Kasumi-1 (cell line): Measurements from ENCODE around the gene PCDHA6.
"Not testable (repeated sequence)": the region's sequence is repeated elsewhere in the genome, so short reads cannot be mapped to it uniquely, and the experiment has no call there.

Experiments
- DNase-seq, 2 experiments: peaks; one replicate each; lab custom pipeline; 2025; lab: John Stamatoyannopoulos, UW

PCDHA6 gene

GRCh38 chr5:140857177-140857986, 29.6 kb downstream of the PCDHA6 start:
- no peak for DNase-seq

- no peak for DNase-seq
Measured at GRCh38 chr5:140857987-140858240, 30.2 kb downstream of the PCDHA6 start.

- DNase-seq, result no peak
Measured at GRCh38 chr5:140862441-140863295, 34.9 kb downstream of the PCDHA6 start.

GRCh38 chr5:140868721-140869554, 41.2 kb downstream of the PCDHA6 start, which contains the start of gene PCDHA11:
Gene PCDHA11, plus strand, starts transcription at chr5:140868957. Its CDS starts 147 bp downstream, at chr5:140869104.
- no peak for DNase-seq

- DNase-seq, result no peak
Measured at GRCh38 chr5:140869555-140869886, 41.8 kb downstream of the PCDHA6 start.

GRCh38 chr5:140870221-140871201, 42.8 kb downstream of the PCDHA6 start:
- no peak for DNase-seq

GRCh38 chr5:140875085-140876065, 47.6 kb downstream of the PCDHA6 start, which contains the start of gene PCDHA12:
Gene PCDHA12, plus strand, starts transcription at chr5:140875308. Its CDS starts 165 bp downstream, at chr5:140875473.
- no peak for DNase-seq

- DNase-seq, result not testable (repeated sequence)
Measured at GRCh38 chr5:140876541-140877261, 48.9 kb downstream of the PCDHA6 start.

- DNase-seq, result no peak
Measured at GRCh38 chr5:140877262-140877581, 49.5 kb downstream of the PCDHA6 start.
